Mononuclear cell (primary cell): Measurements from ENCODE around the gene ADAP1. TPM values are rescaled to one million over a fixed set of nuclear protein-coding genes. Genes with fewer than 3 reads are reported as not detected.

Experiments
- H3K27me3 ChIP-seq: 2 replicates; pipeline ENCODE4 v1.6.0; 2011; ENCODE audit warnings: low read length, control low read depth; ENCODE audit not compliant: insufficient read depth
- H3K4me1 ChIP-seq: 2 replicates; pipeline ENCODE4 v1.5.1; 2011; ENCODE audit warnings: mild to moderate bottlenecking, low read length, control low read depth; ENCODE audit not compliant: insufficient read depth
- H3K4me3 ChIP-seq: 2 replicates; pipeline ENCODE4 v1.5.1; 2011; ENCODE audit warnings: mild to moderate bottlenecking, low read length, moderate library complexity
- H3K9me3 ChIP-seq: 2 replicates; pipeline ENCODE4 v1.5.1; 2011; ENCODE audit warnings: low read depth, mild to moderate bottlenecking, control low read depth, low read length
- total RNA-seq: library from RNA; depleted of rRNA; stranded (reverse); fragments of >200 nt; gene quantifications from one replicate; pipeline ENCODE4 v1.2.3, GENCODE V29; 2012

ADAP1 gene
- total RNA-seq, 1 donor, result 24.3 TPM

DNA sequence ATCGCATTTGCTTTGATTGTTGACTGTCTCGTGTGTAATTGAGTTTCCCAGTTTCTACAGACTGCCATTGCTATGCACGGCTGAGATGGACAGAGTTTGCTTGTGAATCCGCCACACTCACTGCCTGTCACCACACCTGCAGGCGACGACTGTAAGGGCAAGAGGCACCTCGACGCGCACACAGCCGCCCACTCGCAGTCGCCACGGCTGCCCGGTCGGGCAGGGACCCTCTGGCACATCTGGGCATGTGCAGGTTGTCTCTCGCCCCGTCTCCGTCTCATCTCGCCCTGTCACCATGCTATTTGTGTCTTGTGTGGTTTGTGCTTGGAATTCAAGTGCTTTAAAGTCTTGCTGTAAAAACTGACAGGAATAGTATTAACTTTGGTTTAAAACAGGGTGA, 104.7 kb downstream of the ADAP1 start:
- H3K9me3 ChIP-seq, result no peaks in the 10 kb centered on the region
- no peaks in the 10 kb centered on the region for H3K4me1 ChIP-seq
- H3K4me3 ChIP-seq, result no peak overlapping the region
- H3K27me3 ChIP-seq, result no peaks in the 10 kb centered on the region

- Histone ChIP-seq H3K4me1 (no peaks in the 10 kb centered on the region), H3K4me3 (no peak overlapping the region), H3K27me3 (no peaks in the 10 kb centered on the region), H3K9me3 (no peaks in the 10 kb centered on the region)
Measured at GRCh38 chr7:849145-849544, 105.3 kb downstream of the ADAP1 start.

Other genes with a start within 250 kb of the ADAP1 start
- 2.9 TPM for gene DNAAF5, start 228.0 kb downstream of the ADAP1 start, total RNA-seq
- gene PRKAR1B, start 227.4 kb downstream of the ADAP1 start, total RNA-seq, result 9.4 TPM
- 86.3 TPM for gene SUN1, start 122.2 kb downstream of the ADAP1 start, total RNA-seq
- gene GET4, start 78.1 kb downstream of the ADAP1 start, total RNA-seq, result 20.7 TPM
- gene COX19, start 20.9 kb upstream of the ADAP1 start, total RNA-seq, result 33.4 TPM
- gene CYP2W1, start 28.5 kb upstream of the ADAP1 start, total RNA-seq, result not detected
- 4.3 TPM for gene GPR146, start 89.9 kb upstream of the ADAP1 start, total RNA-seq
- 0.42 TPM for gene GPER1, start 133.4 kb upstream of the ADAP1 start, total RNA-seq
- gene ZFAND2A, start 205.5 kb upstream of the ADAP1 start, total RNA-seq, result 66.2 TPM